SK-N-SH treated with all-trans-retinoic acid at 6 μM for 48 hours (cell line): ENCODE data around the gene ATG2B.

Experiments
- ATAC-seq: fragments of 200-7000 bp; cut with Tn5 transposase; 3 replicates; pipeline ENCODE4 v1.9.1; 2020; ENCODE audit warnings: mild to moderate bottlenecking, moderate library complexity
- ARNTL ChIP-seq: fragments of 450-650 bp; formaldehyde crosslinking; IDR thresholded peaks from 2 replicates; pipeline ENCODE4 v1.5.0; 2020; ENCODE audit warnings: low read depth, mild to moderate bottlenecking, moderate library complexity, borderline replicate concordance
- BACH2 ChIP-seq: fragments of 250-450 bp; sonication (Bioruptor Pico); IDR thresholded peaks from 2 replicates; pipeline ENCODE4 v1.9.0; 2021; ENCODE audit warnings: mild to moderate bottlenecking, borderline replicate concordance
- CREB5 ChIP-seq: fragments of 250-450 bp; sonication (Bioruptor Pico); IDR thresholded peaks from 2 replicates; pipeline ENCODE4 v1.5.1; 2020; ENCODE audit warnings: low read depth, mild to moderate bottlenecking, moderate library complexity
- CSDC2 ChIP-seq: fragments of 250-450 bp; sonication (Bioruptor Pico); IDR thresholded peaks from 2 replicates; pipeline ENCODE4 v1.5.0; 2020; ENCODE audit warnings: mild to moderate bottlenecking, moderate library complexity
- CSRNP3 ChIP-seq: fragments of 250-450 bp; sonication (Bioruptor Pico); IDR thresholded peaks from 2 replicates; pipeline ENCODE4 v1.5.1; 2021; ENCODE audit warnings: mild to moderate bottlenecking, moderate library complexity
- ESRRG ChIP-seq: fragments of 250-450 bp; sonication (Bioruptor Pico); IDR thresholded peaks from 2 replicates; pipeline ENCODE4 v1.6.1; 2021; ENCODE audit warnings: mild to moderate bottlenecking
- GLIS3 ChIP-seq: fragments of 250-450 bp; sonication (Bioruptor Pico); IDR thresholded peaks from 2 replicates; pipeline ENCODE4 v1.5.0; 2020; ENCODE audit warnings: mild to moderate bottlenecking, moderate library complexity
- ISL1 ChIP-seq: fragments of 250-450 bp; sonication (Bioruptor Pico); IDR thresholded peaks from 2 replicates; pipeline ENCODE4 v2.1.2; 2022; ENCODE audit warnings: mild to moderate bottlenecking, moderate library complexity
- OSR1 ChIP-seq: fragments of 250-450 bp; sonication (Bioruptor Pico); IDR thresholded peaks from 2 replicates; pipeline ENCODE4 v1.8.0; 2022; ENCODE audit warnings: moderate library complexity, mild to moderate bottlenecking, inconsistent platforms
- PATZ1 ChIP-seq: fragments of 250-450 bp; sonication (Bioruptor Pico); IDR thresholded peaks from 2 replicates; pipeline ENCODE4 v1.8.0; 2020; ENCODE audit warnings: mild to moderate bottlenecking, moderate library complexity, borderline replicate concordance
- POU6F1 ChIP-seq: fragments of 250-450 bp; sonication (Bioruptor Pico); IDR thresholded peaks from 2 replicates; pipeline ENCODE4 v1.8.0; 2021; ENCODE audit warnings: low read depth, mild to moderate bottlenecking, moderate library complexity, borderline replicate concordance
- PPARA ChIP-seq: fragments of 250-450 bp; sonication (Bioruptor Pico); IDR thresholded peaks from 2 replicates; pipeline ENCODE4 v1.5.0; 2020; ENCODE audit warnings: mild to moderate bottlenecking, borderline replicate concordance
- RARB ChIP-seq: fragments of 250-450 bp; sonication (Bioruptor Pico); IDR thresholded peaks from 2 replicates; pipeline ENCODE4 v1.8.0; 2021; ENCODE audit warnings: mild to moderate bottlenecking, moderate library complexity
- TCF4 ChIP-seq: fragments of 250-450 bp; sonication (Bioruptor Pico); IDR thresholded peaks from 2 replicates; pipeline ENCODE4 v1.8.0; 2021; ENCODE audit warnings: mild to moderate bottlenecking, moderate library complexity, borderline replicate concordance
- TSHZ2 ChIP-seq: fragments of 250-450 bp; sonication (Bioruptor Pico); IDR thresholded peaks from 2 replicates; pipeline ENCODE4 v1.5.0; 2020; ENCODE audit warnings: mild to moderate bottlenecking, moderate library complexity
- ZC3H10 ChIP-seq: fragments of 250-450 bp; sonication (Bioruptor Pico); IDR thresholded peaks from 2 replicates; pipeline ENCODE4 v1.5.1; 2021; ENCODE audit warnings: mild to moderate bottlenecking, moderate library complexity
- ZFP3 ChIP-seq: fragments of 250-450 bp; sonication (Bioruptor Pico); IDR thresholded peaks from 2 replicates; pipeline ENCODE4 v1.5.0; 2020; ENCODE audit warnings: mild to moderate bottlenecking, moderate library complexity
- ZFP30 ChIP-seq: fragments of 450-650 bp; formaldehyde crosslinking; IDR thresholded peaks from 2 replicates; pipeline ENCODE4 v1.5.0; 2022; ENCODE audit warnings: mild to moderate bottlenecking, moderate library complexity
- ZNF565 ChIP-seq: fragments of 450-650 bp; formaldehyde crosslinking; conservative IDR thresholded peaks from 2 replicates; pipeline ENCODE4 v1.5.0; 2020; ENCODE audit warnings: low read depth, mild to moderate bottlenecking, moderate library complexity
- ZNF70 ChIP-seq: fragments of 450-650 bp; formaldehyde crosslinking; IDR thresholded peaks from 2 replicates; pipeline ENCODE4 v1.5.0; 2020; ENCODE audit warnings: mild to moderate bottlenecking, moderate library complexity
- ZNF8 ChIP-seq: fragments of 450-650 bp; formaldehyde crosslinking; IDR thresholded peaks from 2 replicates; pipeline ENCODE4 v1.5.0; 2020; ENCODE audit warnings: mild to moderate bottlenecking, moderate library complexity

Gene ATG2B

GRCh38 chr14:96338551-96338950 lies 24.6 kb downstream of the ATG2B start:
- ATAC-seq = no peak
- TF ChIP-seq CSRNP3 (CRISPR knock-in tag) (no peak), ISL1 (CRISPR knock-in tag) (0 out of 2 replicates have a peak, but pooled peaks have one; percentile 10)

GRCh38 chr14:96324219-96324618 lies 38.9 kb downstream of the ATG2B start:
- ATAC-seq = no peak
- TF ChIP-seq GLIS3 (CRISPR knock-in tag) = no peak
- no peak for TF ChIP-seq CSDC2 (CRISPR knock-in tag)
- TF ChIP-seq BACH2 (CRISPR knock-in tag) = no peak
- no peak for TF ChIP-seq ISL1 (CRISPR knock-in tag)
- TF ChIP-seq POU6F1 (CRISPR knock-in tag) = no peak
- no peak for TF ChIP-seq CSRNP3 (CRISPR knock-in tag)
- no peak for TF ChIP-seq RARB
- no peak for TF ChIP-seq ZNF565
- no peak for TF ChIP-seq ZNF70 (CRISPR knock-in tag)
- TF ChIP-seq CREB5 = no peak
- no peak for TF ChIP-seq PATZ1
- no peak for TF ChIP-seq ZC3H10
- TF ChIP-seq ZFP3 (CRISPR knock-in tag) = no peak
- TF ChIP-seq PPARA (CRISPR knock-in tag) = no peak
- TF ChIP-seq ESRRG (CRISPR knock-in tag) = no peak
- TF ChIP-seq OSR1 = no peak
- no peak for TF ChIP-seq ARNTL

- ATAC-seq = no peak
- TF ChIP-seq ZNF8 (CRISPR knock-in tag) = no peak
- no peak for TF ChIP-seq BACH2 (CRISPR knock-in tag)
- no peak for TF ChIP-seq ZFP30 (CRISPR knock-in tag)
- no peak for TF ChIP-seq ZNF70 (CRISPR knock-in tag)
- no peak for TF ChIP-seq GLIS3 (CRISPR knock-in tag)
- no peak for TF ChIP-seq POU6F1 (CRISPR knock-in tag)
- no peak for TF ChIP-seq PATZ1
- no peak for TF ChIP-seq ARNTL
- no peak for TF ChIP-seq CSRNP3 (CRISPR knock-in tag)
- TF ChIP-seq ESRRG (CRISPR knock-in tag) = no peak
- no peak for TF ChIP-seq TSHZ2
- TF ChIP-seq TCF4 (CRISPR knock-in tag) = no peak
- no peak for TF ChIP-seq OSR1
- no peak for TF ChIP-seq RARB
- no peak for TF ChIP-seq PPARA (CRISPR knock-in tag)
- no peak for TF ChIP-seq ZFP3 (CRISPR knock-in tag)
- no peak for TF ChIP-seq CSDC2 (CRISPR knock-in tag)
- TF ChIP-seq ZC3H10 = no peak
Observed at GRCh38 chr14:96320605-96321004, 42.5 kb downstream of the ATG2B start.
